ENCODE results near the gene CXCL13.

DNA sequence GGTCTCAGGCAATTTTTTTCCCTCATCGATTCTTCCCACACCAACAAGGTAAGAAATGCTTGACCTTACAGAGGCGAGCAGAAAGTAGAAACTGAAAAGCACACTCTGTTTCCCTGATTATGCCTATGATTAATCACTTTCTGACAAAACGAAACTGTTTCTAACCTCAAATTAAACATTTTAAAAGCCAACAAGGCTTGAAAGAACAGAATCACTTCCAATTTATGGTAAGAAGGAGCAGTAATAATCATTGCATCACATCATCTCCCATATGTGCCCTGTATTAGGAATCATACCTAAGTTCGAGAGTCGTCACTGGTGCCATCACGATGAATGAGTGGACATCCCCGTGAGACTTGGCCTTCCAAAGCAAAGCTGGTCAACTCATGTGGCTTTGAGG is 12.5 kb upstream of the CXCL13 start:
- TF ChIP-seq EZH2 (IDR thresholded peaks at IDR 0.05; ENCODE audit: low read depth), result no peak
- no peak for TF ChIP-seq CTCF (conservative IDR thresholded peaks at IDR 0.05)

All from PC-9 (cell line).